HG03520 (cell line): ENCODE measurements around the gene ASIC2.

Experiments
- ATAC-seq: cut with Tn5 transposase; IDR thresholded peaks from one replicate; pipeline ENCODE4 v1.9.1; 2021; ENCODE audit warnings: mild to moderate bottlenecking, moderate library complexity; ENCODE audit not compliant: unreplicated experiment

ASIC2 gene

DNA sequence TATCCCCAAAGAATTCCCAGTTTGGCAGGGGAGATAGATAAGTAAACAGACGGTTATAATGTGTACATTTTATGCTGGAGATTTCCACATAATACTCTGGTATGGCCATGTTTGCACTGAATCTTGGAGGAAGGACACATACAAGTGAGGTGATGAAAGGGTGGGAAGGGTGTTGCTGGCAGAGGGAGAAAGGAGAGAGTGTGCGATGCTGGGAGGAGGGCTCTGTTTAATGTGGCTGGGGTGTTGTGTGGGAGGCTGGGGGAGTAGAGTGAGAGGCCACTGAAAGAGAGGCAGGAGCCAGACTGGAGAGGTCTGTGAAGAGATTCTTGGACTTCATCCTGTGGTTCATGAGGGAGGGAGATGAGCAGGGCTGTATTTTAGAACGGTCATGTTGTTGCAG lies 213.9 kb downstream of the ASIC2 start:
- no peak for ATAC-seq

DNA sequence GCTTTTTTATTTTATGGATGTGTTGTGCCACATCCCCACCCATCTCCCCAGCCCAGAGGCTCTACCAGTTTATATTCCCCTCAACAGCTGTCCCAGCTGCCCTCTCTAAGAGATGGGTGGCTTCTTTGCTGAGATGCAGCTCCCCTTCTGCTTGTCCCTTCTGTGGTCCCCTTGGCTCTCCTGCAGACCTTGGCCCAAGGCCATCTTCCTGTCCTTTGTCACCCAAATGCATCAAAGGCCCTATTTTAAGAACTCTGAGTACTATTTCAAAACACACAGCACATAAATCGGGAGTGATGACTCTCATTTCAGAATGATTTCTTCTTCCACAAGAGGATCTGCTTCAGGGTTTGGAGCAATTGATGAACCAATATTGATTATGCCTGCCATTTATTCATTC lies 216.1 kb downstream of the ASIC2 start:
- ATAC-seq = no peak

- no peak for ATAC-seq
These were observed 219.7 kb downstream of the ASIC2 start for GRCh38 chr17:33073416-33073815.

DNA sequence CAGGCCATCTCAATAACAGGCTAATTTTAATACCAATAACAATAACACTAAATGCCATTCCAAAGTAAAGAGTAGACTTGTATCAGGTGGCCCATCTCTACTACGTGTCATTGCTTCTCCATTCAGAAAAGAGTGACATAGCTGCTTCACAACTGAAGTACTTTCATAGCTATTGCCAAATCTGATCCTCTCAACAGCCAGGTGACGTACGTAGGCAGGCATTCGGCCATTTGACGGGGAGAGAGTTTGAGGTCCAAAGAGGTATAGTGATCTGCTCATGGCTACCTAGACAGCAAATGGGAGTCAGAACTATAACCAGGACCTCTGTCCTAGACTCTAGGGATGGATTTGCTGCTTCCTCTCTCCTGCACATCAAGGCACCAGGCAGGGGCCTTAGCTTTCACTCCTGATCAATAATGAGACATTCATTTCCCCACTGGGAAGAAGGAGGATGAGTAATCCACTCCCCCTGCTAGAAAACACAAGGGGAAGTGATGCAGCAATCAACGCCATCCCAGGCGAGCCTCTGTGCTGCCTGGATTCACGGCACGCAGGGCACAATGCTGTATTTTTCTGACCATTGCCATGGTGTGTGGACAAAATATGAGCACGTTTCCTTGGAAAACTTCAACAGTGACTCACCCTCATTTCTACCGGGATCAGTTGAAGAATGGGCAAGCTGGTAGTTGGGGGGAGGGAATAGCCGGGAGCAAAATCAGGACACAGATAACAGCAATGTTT lies 220.5 kb downstream of the ASIC2 start:
- no peak for ATAC-seq

- no peak for ATAC-seq
These were observed 221.4 kb downstream of the ASIC2 start for GRCh38 chr17:33071656-33072055.

DNA sequence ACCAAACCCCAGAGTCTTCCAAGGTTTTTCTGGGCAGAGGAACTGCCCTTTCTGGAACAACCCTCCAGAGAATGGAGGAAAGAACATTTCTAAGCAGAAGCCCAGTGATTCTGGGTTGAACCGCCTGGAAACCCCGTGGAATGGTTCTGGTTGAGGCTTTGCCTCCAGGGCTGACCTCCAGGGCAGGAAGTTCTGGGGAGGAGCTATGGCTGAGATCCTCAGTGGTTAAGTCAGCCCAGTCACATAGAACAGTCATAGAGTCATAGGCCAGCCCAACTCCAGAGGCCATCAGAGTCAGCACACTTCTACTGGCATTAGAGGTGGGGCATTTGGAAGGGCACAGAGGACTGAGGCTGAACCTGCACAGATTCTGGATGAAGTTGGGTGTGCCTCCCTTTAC lies 235.5 kb downstream of the ASIC2 start:
- no peak for ATAC-seq

GRCh38 chr17:33056399-33057146 lies 236.5 kb downstream of the ASIC2 start:
- ATAC-seq = no peak

DNA sequence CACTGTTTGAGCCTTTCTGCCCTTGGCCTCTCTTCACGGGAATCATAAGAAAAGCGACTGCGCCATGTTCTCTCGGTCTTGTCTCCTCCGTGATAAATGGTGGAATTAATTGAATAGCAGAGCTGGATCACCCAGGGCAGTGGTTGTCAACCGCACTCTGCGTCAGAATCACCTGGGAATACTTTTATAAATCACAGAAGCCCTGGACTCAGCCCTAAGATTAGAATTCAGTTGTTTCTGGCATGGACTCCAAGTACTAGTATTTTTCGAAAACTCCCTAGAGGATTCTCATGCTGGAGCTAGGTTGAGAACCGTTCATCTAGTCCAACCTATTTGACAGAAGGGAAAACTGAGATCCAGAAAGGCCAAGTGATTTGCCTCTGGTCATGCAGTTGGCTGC lies 237.3 kb downstream of the ASIC2 start:
- no peak for ATAC-seq

GRCh38 chr17:33055171-33055611 lies 237.9 kb downstream of the ASIC2 start:
- no peak for ATAC-seq

DNA sequence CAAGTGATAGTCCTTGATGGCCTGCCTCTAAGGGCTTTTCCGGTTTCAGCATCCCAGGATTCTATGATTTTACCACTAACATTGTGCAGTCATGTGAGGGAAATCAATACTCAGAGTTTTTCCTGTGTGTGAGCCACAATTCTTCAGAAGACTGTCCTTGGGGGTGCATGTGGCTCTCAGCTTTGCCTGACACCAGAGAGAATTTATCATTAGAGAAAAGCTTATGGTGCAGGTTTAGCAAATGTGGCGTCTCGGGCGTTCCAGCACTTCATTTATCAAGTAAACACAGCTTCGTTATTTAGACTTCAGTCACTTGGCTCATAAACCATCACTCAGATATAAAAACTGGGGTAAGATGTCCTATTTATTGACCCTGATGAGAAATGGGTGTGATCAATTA lies 238.7 kb downstream of the ASIC2 start:
- ATAC-seq = no peak

DNA sequence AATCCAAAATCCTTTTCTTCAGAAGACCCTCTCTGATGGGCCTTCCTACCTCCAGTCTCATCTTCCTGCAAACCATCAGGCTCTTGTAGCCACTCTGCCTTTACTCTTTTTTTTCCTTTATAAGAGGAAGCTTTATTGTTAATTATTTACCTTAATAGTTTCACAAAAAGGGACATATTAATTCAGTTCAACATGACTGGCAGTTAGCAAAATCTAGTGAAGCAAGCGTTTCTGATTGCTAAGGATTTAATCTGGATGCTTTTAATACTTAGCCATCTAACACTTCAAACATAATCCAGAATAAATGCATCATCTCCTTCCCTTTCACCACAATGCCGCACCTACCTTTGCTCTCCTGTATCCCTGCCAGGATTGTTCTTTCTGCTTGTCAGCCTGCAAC lies 239.4 kb downstream of the ASIC2 start:
- no peak for ATAC-seq

DNA sequence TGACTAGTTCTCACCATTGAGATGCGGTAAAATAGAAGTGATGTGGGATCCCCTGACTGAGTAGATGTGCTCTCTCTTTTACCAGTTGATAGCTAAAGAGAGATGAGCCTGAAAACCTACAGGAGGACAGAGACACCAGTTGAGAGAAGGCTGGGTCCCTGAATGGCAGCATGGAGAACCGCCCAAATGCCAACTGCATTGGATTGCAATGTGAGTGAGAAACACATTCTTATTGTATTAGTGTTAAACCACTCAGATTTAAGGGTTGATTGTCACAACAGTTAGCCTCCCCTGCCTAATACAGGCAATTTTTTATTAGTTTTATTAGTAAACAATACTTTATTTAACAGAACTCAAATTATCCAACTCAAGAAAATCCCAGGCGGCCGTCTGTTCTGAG lies 240.2 kb downstream of the ASIC2 start:
- no peak for ATAC-seq

DNA sequence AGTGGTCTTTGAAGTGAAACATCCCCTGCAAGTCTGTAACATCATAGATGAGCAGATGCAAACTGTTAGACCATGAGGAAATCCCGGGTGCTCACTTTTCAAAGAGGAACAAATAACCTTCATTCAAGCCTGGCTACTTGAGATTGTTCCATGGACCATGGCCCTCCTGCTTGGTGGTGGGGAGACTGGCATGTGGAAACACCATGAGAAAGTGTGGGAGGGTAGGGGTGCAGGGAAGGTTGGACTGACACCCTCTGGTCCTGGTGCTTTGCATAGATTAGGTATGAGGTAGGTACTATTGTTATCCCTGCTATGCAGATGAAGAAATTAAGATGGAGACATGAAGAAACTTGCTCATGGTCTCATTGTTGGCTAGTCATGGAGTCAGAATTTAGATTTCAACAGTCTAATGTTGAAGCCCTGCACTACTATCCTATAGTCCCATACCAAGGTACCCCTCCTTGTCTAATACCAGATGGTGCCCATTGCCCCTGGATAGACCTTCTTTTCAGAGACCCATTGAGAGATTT lies 242.4 kb downstream of the ASIC2 start:
- no peak for ATAC-seq

- no peak for ATAC-seq
These were observed 243.2 kb downstream of the ASIC2 start for GRCh38 chr17:33049781-33050414.

GRCh38 chr17:33046361-33047255 lies 246.5 kb downstream of the ASIC2 start:
- ATAC-seq = no peak

- no peak for ATAC-seq
These were observed 247.9 kb downstream of the ASIC2 start for GRCh38 chr17:33045216-33045615.

GRCh38 chr17:33044771-33045170 lies 248.3 kb downstream of the ASIC2 start:
- ATAC-seq = no peak

DNA sequence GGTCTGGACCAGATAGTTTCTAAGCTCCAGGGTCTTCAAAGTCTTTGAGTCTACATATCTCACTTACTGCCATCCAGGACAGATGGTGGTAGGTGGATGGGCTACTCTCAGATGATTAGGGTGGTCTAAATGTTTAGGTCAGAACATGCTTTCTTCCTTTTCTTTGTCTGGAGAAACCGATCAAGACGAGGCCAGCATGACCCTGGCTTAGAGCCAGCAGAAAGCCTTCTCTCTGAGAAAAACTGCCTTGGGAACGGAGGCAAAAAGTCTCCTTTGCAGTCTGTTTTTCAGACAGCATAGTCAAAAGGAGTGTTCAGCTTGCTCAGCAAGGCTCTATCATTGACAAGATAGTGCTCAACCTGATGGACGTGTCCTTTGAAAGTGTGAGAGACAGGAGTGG lies 252.6 kb downstream of the ASIC2 start:
- no peak for ATAC-seq

GRCh38 chr17:33039874-33040273 lies 253.2 kb downstream of the ASIC2 start:
- no peak for ATAC-seq

GRCh38 chr17:33038740-33039139 lies 254.4 kb downstream of the ASIC2 start:
- ATAC-seq = no peak

DNA sequence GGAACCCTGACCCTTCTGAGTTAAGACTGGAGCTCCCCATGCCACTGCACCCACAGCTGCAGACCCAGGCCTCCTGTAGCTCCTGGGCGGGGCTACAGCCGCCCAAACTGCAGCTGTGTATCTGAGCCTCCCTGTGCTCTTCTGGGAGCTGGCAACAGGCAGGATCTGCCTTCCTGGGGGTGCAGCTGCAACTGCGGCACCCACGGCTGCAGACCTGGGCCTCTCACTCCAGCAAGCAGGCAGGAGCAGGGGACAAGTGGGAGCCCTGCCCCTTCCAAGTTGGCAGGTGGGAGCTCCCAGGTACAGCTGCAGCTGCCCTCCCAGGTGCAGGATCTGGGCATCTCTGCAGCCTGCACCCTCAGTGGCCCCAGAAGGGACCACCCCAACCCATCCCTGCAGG lies 259.9 kb downstream of the ASIC2 start:
- no peak for ATAC-seq
